ENCODE results near the gene KIRREL2. TPM values are rescaled to one million over a fixed set of nuclear protein-coding genes. Genes with fewer than 3 reads are reported as not detected.

Gene KIRREL2
- total and polyA plus RNA-seq, 10 donors = 0.10 to 0.27 (median 0.14) TPM; not detected in 6

- intact Hi-C loops (cut with DNase I; ENCODE audit: low total_unique reads) = no loop called here
- Histone ChIP-seq H3K27me3 (replicated peaks in 1 of 7) (peaks cover 0 to 84% (median 0%) of the 10 kb centered on the region in 7 donors), H3K4me1 (no peaks in the 10 kb centered on the region), H3K27ac (no peak overlapping the region), H3K36me3 (no peaks in the 10 kb centered on the region), H3K9me3 (no peaks in the 10 kb centered on the region), H3K4me3 (no peak overlapping the region)
- WGBS, 5 donors = 81 to 92% (median 86%) methylated on average over 9 of the region's 9 CpGs
- TF ChIP-seq POLR2A (IDR thresholded peaks at IDR 0.05) = no peak
- TF ChIP-seq POLR2AphosphoS5 (IDR thresholded peaks at IDR 0.05) = no peak
- no peak for TF ChIP-seq CTCF (IDR thresholded peaks at IDR 0.05 in 8 of 11, conservative IDR thresholded peaks at IDR 0.05 in 3 of 11)
- no peak for DNase-seq
These were observed 39.9 kb upstream of the KIRREL2 start for GRCh38 chr19:35816846-35817245.

GRCh38 chr19:35818445-35818844, 38.3 kb upstream of the KIRREL2 start:
- TF ChIP-seq POLR2A (IDR thresholded peaks at IDR 0.05) = no peak
- TF ChIP-seq POLR2AphosphoS5 (IDR thresholded peaks at IDR 0.05) = no peak
- TF ChIP-seq CTCF (IDR thresholded peaks at IDR 0.05 in 8 of 11, conservative IDR thresholded peaks at IDR 0.05 in 3 of 11) = no peak
- DNase-seq = no peak
- H3K36me3 ChIP-seq = no peaks in the 10 kb centered on the region
- no peak overlapping the region for H3K27ac ChIP-seq
- H3K4me1 ChIP-seq = no peaks in the 10 kb centered on the region
- 55 to 76% (median 69%) methylated on average over 3 of the region's 3 CpGs for WGBS, 5 donors
- no peak overlapping the region for H3K4me3 ChIP-seq
- intact Hi-C loops (cut with DNase I; ENCODE audit: low total_unique reads) = no loop called here
- H3K27me3 ChIP-seq (replicated peaks in 1 of 7) = peaks cover 0 to 82% (median 0%) of the 10 kb centered on the region in 7 donors
- no peaks in the 10 kb centered on the region for H3K9me3 ChIP-seq

GRCh38 chr19:35822579-35822978, 34.1 kb upstream of the KIRREL2 start:
- intact Hi-C loops (cut with DNase I; ENCODE audit: low total_unique reads) = no loop called here
- Histone ChIP-seq H3K27me3 (replicated peaks in 1 of 7) (peaks cover 0 to 73% (median 6%) of the 10 kb centered on the region in 7 donors), H3K4me1 (no peaks in the 10 kb centered on the region), H3K4me3 (no peak overlapping the region), H3K36me3 (no peaks in the 10 kb centered on the region), H3K27ac (no peak overlapping the region), H3K9me3 (no peaks in the 10 kb centered on the region)
- TF ChIP-seq CTCF (IDR thresholded peaks at IDR 0.05 in 8 of 11, conservative IDR thresholded peaks at IDR 0.05 in 3 of 11) (no peak), POLR2AphosphoS5 (IDR thresholded peaks at IDR 0.05) (no peak), POLR2A (IDR thresholded peaks at IDR 0.05) (no peak)
- WGBS, 5 donors = 43 to 64% (median 60%) methylated on average over 3 of the region's 3 CpGs
- no peak for DNase-seq

- H3K9me3 ChIP-seq = no peaks in the 10 kb centered on the region
- DNase-seq = no peak
- H3K27ac ChIP-seq = no peak overlapping the region
- H3K4me1 ChIP-seq = no peaks in the 10 kb centered on the region
- no peak for TF ChIP-seq POLR2A (IDR thresholded peaks at IDR 0.05)
- no peak for TF ChIP-seq POLR2AphosphoS5 (IDR thresholded peaks at IDR 0.05)
- no peak for TF ChIP-seq CTCF (IDR thresholded peaks at IDR 0.05 in 8 of 11, conservative IDR thresholded peaks at IDR 0.05 in 3 of 11)
- H3K36me3 ChIP-seq = no peaks in the 10 kb centered on the region
- no peak overlapping the region for H3K4me3 ChIP-seq
- intact Hi-C loops (cut with DNase I; ENCODE audit: low total_unique reads) = no loop called here
- 82 to 94% (median 84%) methylated on average over 5 of the region's 5 CpGs for WGBS, 5 donors
- H3K27me3 ChIP-seq (replicated peaks in 1 of 7) = peaks cover 0 to 72% (median 6%) of the 10 kb centered on the region in 7 donors
These were observed 32.6 kb upstream of the KIRREL2 start for GRCh38 chr19:35824150-35824549.

Measured in spleen (tissue), 11 donors.